Spinal cord (tissue), 10 donors: Measurements from ENCODE around the gene INSYN1. TPM values are rescaled to one million over a fixed set of nuclear protein-coding genes. Genes with fewer than 3 reads are reported as not detected.
A peak's percentile ranks its signal among the peaks of the same experiment; 100 is the strongest.

ENCODE experiments used
- DNase-seq, 6 donors: peaks; one replicate each; pipeline versions ENCODE4 v3.0.0 to v3.0.0-alpha.2; 2013 to 2015; ENCODE audit warnings: low spot score in 6 of 6, low read depth in 4 of 6
- H3K27ac ChIP-seq: one replicate; pipeline ENCODE4 v1.5.1; 2013; ENCODE audit warnings: low read depth, low read length, control low read depth
- H3K27me3 ChIP-seq: one replicate; pipeline ENCODE4 v1.6.1; 2013; ENCODE audit warnings: low read length; ENCODE audit not compliant: control insufficient read depth, insufficient read depth
- H3K36me3 ChIP-seq: one replicate; pipeline ENCODE4 v1.6.1; 2013; ENCODE audit warnings: low read length; ENCODE audit not compliant: control insufficient read depth, insufficient read depth
- H3K4me1 ChIP-seq: one replicate; pipeline ENCODE4 v1.6.1; 2013; ENCODE audit warnings: low read length; ENCODE audit not compliant: control insufficient read depth, insufficient read depth
- H3K4me3 ChIP-seq: one replicate; pipeline ENCODE4 v1.5.1; 2013; ENCODE audit warnings: low read depth, low read length, control low read depth
- H3K9me3 ChIP-seq: one replicate; pipeline ENCODE4 v1.6.1; 2013; ENCODE audit warnings: low read length; ENCODE audit not compliant: control insufficient read depth, insufficient read depth
- WGBS: methylation state at CpG from one replicate; pipeline ENCODE4 v1.1.5; 2013; ENCODE audit warnings: missing lambda C conversion rate; ENCODE audit not compliant: insufficient coverage; 5-methylcytosine and 5-hydroxymethylcytosine counted together
- polyA plus RNA-seq, 2 donors: library from polyadenylated mRNA; unstranded; fragments of 120-200 nt; gene quantifications; one replicate each; pipeline ENCODE4 v1.2.1, GENCODE V29; 2013; ENCODE audit not compliant: insufficient read length in 2 of 2
- total RNA-seq, 2 donors: library from RNA; depleted of rRNA in 1 of 2; stranded (reverse); fragments of 120-200 nt in 1 of 2; fragments of >200 nt in 1 of 2; gene quantifications; one replicate each; pipeline versions ENCODE4 v1.2.3 to v1.2.4, GENCODE V29; 2013 to 2014
- donor health status: healthy.

Gene INSYN1
- total and polyA plus RNA-seq, 4 donors, result 24.2 to 138 (median 76.6) TPM

- Histone ChIP-seq H3K9me3 (no peaks in the 10 kb centered on the region), H3K4me1 (peaks cover 36% of the 10 kb centered on the region), H3K27ac (no peak overlapping the region), H3K4me3 (no peak overlapping the region), H3K27me3 (no peaks in the 10 kb centered on the region), H3K36me3 (peaks cover 56% of the 10 kb centered on the region)
- DNase-seq, result peak in 5 of 6 donors; percentile 80 to 97 (median 88)
- WGBS, result 33% methylated on average over 9 of the region's 13 CpGs
These were observed 52.9 kb downstream of the INSYN1 start for GRCh38 chr15:73700041-73700842.

- Histone ChIP-seq H3K9me3 (no peaks in the 10 kb centered on the region), H3K4me1 (peaks cover 36% of the 10 kb centered on the region), H3K36me3 (peaks cover 51% of the 10 kb centered on the region), H3K27ac (no peak overlapping the region), H3K27me3 (no peaks in the 10 kb centered on the region), H3K4me3 (no peak overlapping the region)
- no peak for DNase-seq
- 82% methylated on average over 10 of the region's 14 CpGs for WGBS
These were observed 53.7 kb downstream of the INSYN1 start for GRCh38 chr15:73699249-73700040.

GRCh38 chr15:73697033-73697467 is 56.1 kb downstream of the INSYN1 start:
- peaks cover 36% of the 10 kb centered on the region for H3K4me1 ChIP-seq
- no peak overlapping the region for H3K4me3 ChIP-seq
- peak in 4 of 6 donors; percentile 59 to 92 (median 74) for DNase-seq
- no peaks in the 10 kb centered on the region for H3K27me3 ChIP-seq
- H3K9me3 ChIP-seq, result no peaks in the 10 kb centered on the region
- WGBS, result 20% methylated on average over 9 of the region's 9 CpGs
- H3K36me3 ChIP-seq, result peaks cover 34% of the 10 kb centered on the region
- peak overlapping the region; percentile 29 for H3K27ac ChIP-seq

GRCh38 chr15:73696641-73697001 is 56.5 kb downstream of the INSYN1 start:
- WGBS, result 71% methylated on average over 1 of the region's 1 CpG
- Histone ChIP-seq H3K27me3 (no peaks in the 10 kb centered on the region), H3K27ac (peak overlapping the region; percentile 29), H3K4me1 (peaks cover 37% of the 10 kb centered on the region), H3K36me3 (peaks cover 32% of the 10 kb centered on the region), H3K4me3 (no peak overlapping the region), H3K9me3 (no peaks in the 10 kb centered on the region)
- DNase-seq, result no peak

GRCh38 chr15:73695773-73696640 is 57.1 kb downstream of the INSYN1 start:
- Histone ChIP-seq H3K4me3 (no peak overlapping the region), H3K4me1 (peaks cover 40% of the 10 kb centered on the region), H3K27me3 (no peaks in the 10 kb centered on the region), H3K36me3 (peaks cover 32% of the 10 kb centered on the region), H3K9me3 (no peaks in the 10 kb centered on the region), H3K27ac (no peak overlapping the region)
- DNase-seq, result no peak
- 81% methylated on average over 14 of the region's 16 CpGs for WGBS

- H3K27me3 ChIP-seq, result no peaks in the 10 kb centered on the region
- no peak overlapping the region for H3K4me3 ChIP-seq
- peaks cover 27% of the 10 kb centered on the region for H3K36me3 ChIP-seq
- WGBS, result 80% methylated on average over 2 of the region's 5 CpGs
- no peaks in the 10 kb centered on the region for H3K9me3 ChIP-seq
- peaks cover 30% of the 10 kb centered on the region for H3K4me1 ChIP-seq
- DNase-seq, result no peak
- no peak overlapping the region for H3K27ac ChIP-seq
These were observed 58.7 kb downstream of the INSYN1 start for GRCh38 chr15:73694419-73694818.

GRCh38 chr15:73691396-73691795 is 61.8 kb downstream of the INSYN1 start:
- peaks cover 24% of the 10 kb centered on the region for H3K4me1 ChIP-seq
- no peak overlapping the region for H3K4me3 ChIP-seq
- H3K36me3 ChIP-seq, result peaks cover 12% of the 10 kb centered on the region
- no peak overlapping the region for H3K27ac ChIP-seq
- DNase-seq, result peak in 3 of 6 donors; percentile 15 to 62 (median 52)
- no peaks in the 10 kb centered on the region for H3K27me3 ChIP-seq
- 57% methylated on average over 5 of the region's 6 CpGs for WGBS
- no peaks in the 10 kb centered on the region for H3K9me3 ChIP-seq

GRCh38 chr15:73688455-73688854 is 64.7 kb downstream of the INSYN1 start:
- H3K36me3 ChIP-seq, result peaks cover 3% of the 10 kb centered on the region
- DNase-seq, result no peak
- no peaks in the 10 kb centered on the region for H3K27me3 ChIP-seq
- 78% methylated on average over 6 of the region's 6 CpGs for WGBS
- no peak overlapping the region for H3K27ac ChIP-seq
- H3K9me3 ChIP-seq, result no peaks in the 10 kb centered on the region
- H3K4me3 ChIP-seq, result no peak overlapping the region
- peaks cover 37% of the 10 kb centered on the region for H3K4me1 ChIP-seq

- no peak overlapping the region for H3K27ac ChIP-seq
- no peak overlapping the region for H3K4me3 ChIP-seq
- no peaks in the 10 kb centered on the region for H3K9me3 ChIP-seq
- WGBS, result 94% methylated on average over 2 of the region's 2 CpGs
- no peak for DNase-seq
- no peaks in the 10 kb centered on the region for H3K27me3 ChIP-seq
- H3K36me3 ChIP-seq, result peaks cover 3% of the 10 kb centered on the region
- H3K4me1 ChIP-seq, result peaks cover 38% of the 10 kb centered on the region
These were observed 65.8 kb downstream of the INSYN1 start for GRCh38 chr15:73687351-73687750.
